ENCODE measurements around the gene CDK14. TPM values are rescaled to one million over a fixed set of nuclear protein-coding genes. Genes with fewer than 3 reads are reported as not detected.
"Not testable (repeated sequence)": the region's sequence is repeated elsewhere in the genome, so short reads cannot be mapped to it uniquely, and the experiment has no call there.

CDK14 gene
- total RNA-seq, 1 donor from 2014 or later = 1.9 TPM

GRCh38 chr7:91149341-91150246, 553.5 kb downstream of the CDK14 start:
- Mint-ChIP-seq H3K9me3 (no peaks in the 10 kb centered on the region), H3K4me3 (no peak overlapping the region), H3K36me3 (ENCODE audit: low read depth) (no peaks in the 10 kb centered on the region), H3K4me1 (no peaks in the 10 kb centered on the region), H3K27ac (no peak overlapping the region), H3K27me3 (no peaks in the 10 kb centered on the region)
- no peak for DNase-seq
- intact Hi-C loops (cut with micrococcal nuclease) = no loop called here

- Mint-ChIP-seq H3K27me3 (no peaks in the 10 kb centered on the region), H3K36me3 (ENCODE audit: low read depth) (no peaks in the 10 kb centered on the region), H3K4me3 (no peak overlapping the region), H3K27ac (no peak overlapping the region), H3K9me3 (no peaks in the 10 kb centered on the region), H3K4me1 (no peaks in the 10 kb centered on the region)
- DNase-seq = no peak
- intact Hi-C loops (cut with micrococcal nuclease) = no loop called here
These were observed 555.8 kb downstream of the CDK14 start for GRCh38 chr7:91151916-91152315.

GRCh38 chr7:91156316-91157185, 560.4 kb downstream of the CDK14 start:
- Mint-ChIP-seq H3K36me3 (ENCODE audit: low read depth) (no peaks in the 10 kb centered on the region), H3K9me3 (no peaks in the 10 kb centered on the region), H3K4me1 (no peaks in the 10 kb centered on the region), H3K27me3 (no peaks in the 10 kb centered on the region), H3K27ac (no peak overlapping the region), H3K4me3 (no peak overlapping the region)
- intact Hi-C loops (cut with micrococcal nuclease) = no loop called here
- no peak for DNase-seq

GRCh38 chr7:91157579-91158320, 561.6 kb downstream of the CDK14 start:
- Mint-ChIP-seq H3K4me1 (no peaks in the 10 kb centered on the region), H3K9me3 (no peaks in the 10 kb centered on the region), H3K27me3 (no peaks in the 10 kb centered on the region), H3K4me3 (no peak overlapping the region), H3K36me3 (ENCODE audit: low read depth) (no peaks in the 10 kb centered on the region), H3K27ac (no peak overlapping the region)
- DNase-seq = no peak
- intact Hi-C loops (cut with micrococcal nuclease) = no loop called here

GRCh38 chr7:91162436-91162835, 566.3 kb downstream of the CDK14 start:
- no peaks in the 10 kb centered on the region for H3K4me1 Mint-ChIP-seq
- intact Hi-C loops (cut with micrococcal nuclease) = no loop called here
- no peaks in the 10 kb centered on the region for H3K9me3 Mint-ChIP-seq

GRCh38 chr7:91164506-91164905, 568.4 kb downstream of the CDK14 start:
- Mint-ChIP-seq H3K36me3 (ENCODE audit: low read depth) (no peaks in the 10 kb centered on the region), H3K27me3 (no peaks in the 10 kb centered on the region), H3K27ac (no peak overlapping the region), H3K4me3 (no peak overlapping the region), H3K9me3 (no peaks in the 10 kb centered on the region), H3K4me1 (no peaks in the 10 kb centered on the region)
- no peak for DNase-seq
- intact Hi-C loops (cut with micrococcal nuclease) = no loop called here

More at GRCh38 chr7:91162436-91162835, 566.3 kb downstream of the CDK14 start:
- H3K36me3 Mint-ChIP-seq (ENCODE audit: low read depth) = no peaks in the 10 kb centered on the region
- H3K27me3 Mint-ChIP-seq = no peaks in the 10 kb centered on the region
- no peak overlapping the region for H3K4me3 Mint-ChIP-seq
- no peak overlapping the region for H3K27ac Mint-ChIP-seq
- DNase-seq = no peak

GRCh38 chr7:91165006-91165845, 569.1 kb downstream of the CDK14 start:
- Mint-ChIP-seq H3K4me3 (no peak overlapping the region), H3K36me3 (ENCODE audit: low read depth) (no peaks in the 10 kb centered on the region), H3K27ac (no peak overlapping the region), H3K4me1 (no peaks in the 10 kb centered on the region), H3K9me3 (no peaks in the 10 kb centered on the region), H3K27me3 (no peaks in the 10 kb centered on the region)
- no peak for DNase-seq
- intact Hi-C loops (cut with micrococcal nuclease) = no loop called here

GRCh38 chr7:91165846-91166230, 569.7 kb downstream of the CDK14 start:
- Mint-ChIP-seq H3K4me1 (no peaks in the 10 kb centered on the region), H3K36me3 (ENCODE audit: low read depth) (no peaks in the 10 kb centered on the region), H3K4me3 (no peak overlapping the region), H3K9me3 (no peaks in the 10 kb centered on the region), H3K27me3 (no peaks in the 10 kb centered on the region), H3K27ac (no peak overlapping the region)
- intact Hi-C loops (cut with micrococcal nuclease) = no loop called here
- no peak for DNase-seq

- H3K36me3 Mint-ChIP-seq (ENCODE audit: low read depth) = no peaks in the 10 kb centered on the region
- no peak for DNase-seq
- no peak overlapping the region for H3K4me3 Mint-ChIP-seq
- intact Hi-C loops (cut with micrococcal nuclease) = no loop called here
- no peaks in the 10 kb centered on the region for H3K27me3 Mint-ChIP-seq
- H3K27ac Mint-ChIP-seq = no peak overlapping the region
- no peaks in the 10 kb centered on the region for H3K9me3 Mint-ChIP-seq
- no peaks in the 10 kb centered on the region for H3K4me1 Mint-ChIP-seq
These were observed 573.0 kb downstream of the CDK14 start for GRCh38 chr7:91168871-91169829.

GRCh38 chr7:91169830-91170191, 573.7 kb downstream of the CDK14 start:
- H3K4me1 Mint-ChIP-seq = no peaks in the 10 kb centered on the region
- intact Hi-C loops (cut with micrococcal nuclease) = no loop called here
- DNase-seq = no peak
- no peaks in the 10 kb centered on the region for H3K36me3 Mint-ChIP-seq (ENCODE audit: low read depth)
- no peak overlapping the region for H3K4me3 Mint-ChIP-seq
- H3K9me3 Mint-ChIP-seq = no peaks in the 10 kb centered on the region
- no peaks in the 10 kb centered on the region for H3K27me3 Mint-ChIP-seq
- no peak overlapping the region for H3K27ac Mint-ChIP-seq

- H3K27me3 Mint-ChIP-seq; H3K4me3 Mint-ChIP-seq; H3K9me3 Mint-ChIP-seq; H3K4me1 Mint-ChIP-seq; DNase-seq; intact Hi-C loops (cut with micrococcal nuclease); H3K27ac Mint-ChIP-seq; H3K36me3 Mint-ChIP-seq (ENCODE audit: low read depth): not testable (repeated sequence)
These were observed 577.1 kb downstream of the CDK14 start for GRCh38 chr7:91173265-91173664.

GRCh38 chr7:91180746-91181145, 584.6 kb downstream of the CDK14 start:
- no peak overlapping the region for H3K4me3 Mint-ChIP-seq
- no peaks in the 10 kb centered on the region for H3K27me3 Mint-ChIP-seq
- no peaks in the 10 kb centered on the region for H3K9me3 Mint-ChIP-seq
- H3K36me3 Mint-ChIP-seq (ENCODE audit: low read depth) = no peaks in the 10 kb centered on the region
- DNase-seq = no peak
- no peaks in the 10 kb centered on the region for H3K4me1 Mint-ChIP-seq
- H3K27ac Mint-ChIP-seq = no peak overlapping the region
- intact Hi-C loops (cut with micrococcal nuclease) = no loop called here
